Neutrophil (primary cell): Measurements from ENCODE around the gene MID1.

Experiments used
- H3K27ac ChIP-seq: fragments of 200-600 bp; sonication (generic); 2 replicates; pipeline ENCODE4 v1.5.1; 2016; ENCODE audit warnings: mild to moderate bottlenecking, moderate library complexity
- H3K27me3 ChIP-seq: fragments of 200-600 bp; sonication (generic); 2 replicates; pipeline ENCODE4 v1.6.0; 2016; ENCODE audit warnings: mild to moderate bottlenecking
- H3K36me3 ChIP-seq: fragments of 200-600 bp; sonication (generic); 2 replicates; pipeline ENCODE4 v1.5.1; 2017
- H3K4me1 ChIP-seq, 2 experiments: fragments of 200-600 bp in 1 of 2; sonication (generic) in 1 of 2; 1 replicate in 1 of 2; 2 replicates in 1 of 2; pipeline versions ENCODE4 v1.5.1 to v1.6.1; 2013 to 2016; ENCODE audit warnings: low read depth in 1 of 2, low read length in 1 of 2, mild to moderate bottlenecking in 1 of 2, moderate library complexity in 1 of 2; ENCODE audit not compliant: control insufficient read depth in 1 of 2, insufficient read depth in 1 of 2
- H3K4me3 ChIP-seq, 2 experiments: fragments of 200-600 bp in 1 of 2; sonication (generic) in 1 of 2; 1 replicate in 1 of 2; 2 replicates in 1 of 2; pipeline ENCODE4 v1.5.1; 2013 to 2016; ENCODE audit warnings: low read depth in 1 of 2, low read length in 1 of 2, mild to moderate bottlenecking in 1 of 2, moderate library complexity in 1 of 2
- H3K9me3 ChIP-seq: fragments of 200-600 bp; sonication (generic); 2 replicates; pipeline ENCODE4 v1.5.1; 2016
- TF ChIP-seq, protein P1 (sequence below): fragments of 200-600 bp; sonication (generic); IDR thresholded peaks from 2 replicates; pipeline ENCODE4 v1.5.1; 2016; ENCODE audit warnings: antibody characterized with exemption

Gene MID1

DNA sequence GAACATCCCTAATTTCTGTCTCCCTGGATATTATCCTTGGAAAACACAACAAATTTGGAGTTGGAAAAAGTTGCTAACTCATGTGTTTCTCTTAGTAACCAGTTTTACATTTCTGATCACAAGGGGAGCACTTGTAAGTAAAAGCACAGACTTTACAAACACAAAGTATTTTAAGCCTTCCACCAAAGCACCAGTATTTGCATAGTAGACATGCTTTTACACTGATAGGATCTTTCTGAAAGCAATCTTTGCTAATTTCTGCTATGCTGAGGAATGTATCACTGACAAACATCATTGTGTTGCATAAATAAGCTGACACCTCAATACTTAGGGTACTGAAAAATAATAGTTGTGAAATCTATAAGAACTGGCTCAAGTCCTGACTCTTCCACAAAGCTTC, 100.6 kb downstream of the MID1 start:
- H3K4me3 ChIP-seq = no peak overlapping the region
- no peaks in the 10 kb centered on the region for H3K4me1 ChIP-seq
- TF ChIP-seq, protein P1, sequence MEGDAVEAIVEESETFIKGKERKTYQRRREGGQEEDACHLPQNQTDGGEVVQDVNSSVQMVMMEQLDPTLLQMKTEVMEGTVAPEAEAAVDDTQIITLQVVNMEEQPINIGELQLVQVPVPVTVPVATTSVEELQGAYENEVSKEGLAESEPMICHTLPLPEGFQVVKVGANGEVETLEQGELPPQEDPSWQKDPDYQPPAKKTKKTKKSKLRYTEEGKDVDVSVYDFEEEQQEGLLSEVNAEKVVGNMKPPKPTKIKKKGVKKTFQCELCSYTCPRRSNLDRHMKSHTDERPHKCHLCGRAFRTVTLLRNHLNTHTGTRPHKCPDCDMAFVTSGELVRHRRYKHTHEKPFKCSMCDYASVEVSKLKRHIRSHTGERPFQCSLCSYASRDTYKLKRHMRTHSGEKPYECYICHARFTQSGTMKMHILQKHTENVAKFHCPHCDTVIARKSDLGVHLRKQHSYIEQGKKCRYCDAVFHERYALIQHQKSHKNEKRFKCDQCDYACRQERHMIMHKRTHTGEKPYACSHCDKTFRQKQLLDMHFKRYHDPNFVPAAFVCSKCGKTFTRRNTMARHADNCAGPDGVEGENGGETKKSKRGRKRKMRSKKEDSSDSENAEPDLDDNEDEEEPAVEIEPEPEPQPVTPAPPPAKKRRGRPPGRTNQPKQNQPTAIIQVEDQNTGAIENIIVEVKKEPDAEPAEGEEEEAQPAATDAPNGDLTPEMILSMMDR = no peak
- H3K9me3 ChIP-seq = no peaks in the 10 kb centered on the region
- H3K36me3 ChIP-seq = no peaks in the 10 kb centered on the region
- no peaks in the 10 kb centered on the region for H3K27me3 ChIP-seq
- no peak overlapping the region for H3K27ac ChIP-seq

DNA sequence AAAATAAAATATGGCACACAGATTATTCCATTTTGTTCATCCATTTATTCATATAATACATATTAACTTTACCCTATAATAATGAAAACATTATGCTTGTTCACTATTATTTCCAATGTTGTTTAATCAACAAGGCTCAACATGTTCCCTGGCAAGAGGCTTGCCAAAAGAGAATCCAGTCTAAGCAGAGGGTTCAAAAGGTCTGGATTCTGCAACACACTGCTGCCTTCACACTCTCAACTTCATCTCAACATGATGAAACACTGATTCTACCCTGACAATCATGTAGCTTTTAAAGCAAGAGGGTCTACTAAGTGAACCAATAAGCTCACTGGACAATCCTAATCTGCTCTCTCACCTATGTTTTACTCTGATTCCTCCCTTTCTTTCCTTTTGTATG, 101.1 kb downstream of the MID1 start:
- H3K9me3 ChIP-seq = no peaks in the 10 kb centered on the region
- no peaks in the 10 kb centered on the region for H3K27me3 ChIP-seq
- no peak overlapping the region for H3K4me3 ChIP-seq
- TF ChIP-seq, protein P1 = no peak
- no peaks in the 10 kb centered on the region for H3K36me3 ChIP-seq
- no peak overlapping the region for H3K27ac ChIP-seq
- H3K4me1 ChIP-seq = no peaks in the 10 kb centered on the region

DNA sequence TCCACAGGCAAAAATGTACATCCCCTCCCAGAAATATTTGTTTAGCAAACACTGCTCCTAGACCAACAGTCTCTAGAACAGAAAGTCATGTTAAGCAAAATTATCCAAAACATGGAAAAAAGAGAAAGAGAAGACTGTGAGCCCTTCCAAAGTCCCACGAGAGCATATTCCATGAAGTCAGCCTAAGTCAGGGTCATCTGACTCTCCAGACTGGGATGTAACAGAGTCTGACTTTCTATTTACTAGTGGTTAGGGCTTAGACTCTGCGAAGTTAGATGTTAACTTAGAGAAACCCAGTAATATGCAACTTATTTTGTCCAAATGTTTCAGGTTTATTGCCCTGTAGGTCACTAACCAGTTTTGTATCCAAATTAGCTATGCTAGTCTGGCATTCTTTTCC, 102.3 kb downstream of the MID1 start:
- Histone ChIP-seq H3K9me3 (no peaks in the 10 kb centered on the region), H3K27ac (no peak overlapping the region), H3K4me3 (no peak overlapping the region), H3K36me3 (no peaks in the 10 kb centered on the region), H3K4me1 (no peaks in the 10 kb centered on the region), H3K27me3 (no peaks in the 10 kb centered on the region)
- TF ChIP-seq, protein P1 = no peak

DNA sequence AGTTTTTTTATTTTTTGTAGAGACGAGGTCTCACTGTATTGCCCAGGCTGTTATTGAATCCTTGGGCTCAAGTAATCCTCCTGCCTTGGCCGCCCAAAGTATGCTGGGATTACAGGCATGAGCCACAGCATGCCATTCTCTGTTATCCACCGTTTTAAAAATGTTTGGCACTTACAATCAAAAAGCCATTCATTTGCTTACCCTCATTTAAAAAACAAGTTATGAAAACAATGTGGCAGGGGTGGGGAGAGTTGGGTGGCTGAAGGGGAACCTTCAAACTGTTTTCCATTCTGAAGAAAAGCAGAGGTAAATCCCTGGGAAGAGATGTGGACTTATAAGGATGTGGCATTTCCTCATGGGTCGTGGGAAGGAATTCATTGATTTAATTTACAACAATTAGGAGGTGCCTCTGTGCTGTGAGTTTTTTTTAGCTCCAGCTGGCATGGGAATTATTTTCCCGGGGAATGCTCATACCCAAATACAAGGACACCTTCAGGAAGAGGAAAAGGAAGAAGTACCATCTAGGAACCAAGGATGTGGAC, 103.5 kb downstream of the MID1 start:
- Histone ChIP-seq H3K4me3 (no peak overlapping the region), H3K4me1 (no peaks in the 10 kb centered on the region), H3K27me3 (no peaks in the 10 kb centered on the region), H3K27ac (no peak overlapping the region), H3K9me3 (no peaks in the 10 kb centered on the region), H3K36me3 (no peaks in the 10 kb centered on the region)
- TF ChIP-seq, protein P1 = no peak

DNA sequence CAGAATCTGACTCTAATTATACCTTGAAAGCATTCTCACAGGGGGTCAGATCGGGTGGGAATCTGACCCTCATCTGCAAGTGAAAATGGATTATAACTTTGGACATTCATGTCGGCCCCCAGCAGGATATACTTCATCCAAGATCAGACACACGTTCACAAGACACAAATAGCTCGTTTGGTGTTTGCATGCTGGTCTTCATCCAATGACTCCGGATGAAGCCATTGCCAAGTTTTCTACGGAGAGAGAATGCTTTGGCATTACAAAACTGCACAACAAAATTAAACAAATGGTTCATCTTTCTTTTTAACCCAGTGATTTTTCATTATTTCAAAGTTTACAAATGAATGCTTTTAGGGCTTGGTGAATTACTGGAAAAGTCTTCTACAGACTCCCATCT, 105.5 kb downstream of the MID1 start:
- TF ChIP-seq, protein P1 = no peak
- no peaks in the 10 kb centered on the region for H3K36me3 ChIP-seq
- no peaks in the 10 kb centered on the region for H3K4me1 ChIP-seq
- no peaks in the 10 kb centered on the region for H3K9me3 ChIP-seq
- no peak overlapping the region for H3K27ac ChIP-seq
- no peaks in the 10 kb centered on the region for H3K27me3 ChIP-seq
- no peak overlapping the region for H3K4me3 ChIP-seq

DNA sequence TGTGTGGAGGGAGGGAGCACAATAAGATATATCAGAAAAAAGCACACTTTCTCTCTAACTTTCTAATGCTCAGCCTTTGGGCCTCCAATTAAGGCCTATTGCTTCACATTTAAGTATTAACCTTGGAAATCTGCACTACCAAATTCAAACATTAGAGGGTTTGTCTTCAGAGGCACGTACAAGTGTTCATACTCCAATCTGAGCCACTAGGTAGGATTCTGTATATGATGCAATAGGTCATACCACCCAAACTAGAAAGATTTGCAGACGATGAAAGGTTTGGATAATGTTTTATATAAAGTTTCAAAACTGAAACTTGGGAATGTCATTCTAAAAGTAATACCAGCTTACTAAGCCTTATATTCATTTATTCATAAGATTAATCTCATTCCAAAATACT, 106.4 kb downstream of the MID1 start:
- Histone ChIP-seq H3K4me1 (no peaks in the 10 kb centered on the region), H3K4me3 (no peak overlapping the region), H3K27ac (no peak overlapping the region), H3K9me3 (no peaks in the 10 kb centered on the region), H3K36me3 (no peaks in the 10 kb centered on the region), H3K27me3 (no peaks in the 10 kb centered on the region)
- TF ChIP-seq, protein P1 = no peak
